Lung (tissue), 12 donors: ENCODE measurements around the gene MAB21L4. TPM values are rescaled to one million over a fixed set of nuclear protein-coding genes. Genes with fewer than 3 reads are reported as not detected.

ENCODE experiments used
- ATAC-seq: fragments of 200-7000 bp; cut with Tn5 transposase; one replicate; pipeline ENCODE4 v1.9.1; 2020; ENCODE audit warnings: moderate number of reproducible peaks; ENCODE audit not compliant: insufficient read depth, low FRiP score
- DNase-seq, 3 donors: peaks; one replicate each; pipeline ENCODE4 v3.0.0-alpha.2; 2013 to 2017
- H3K27ac ChIP-seq, 2 donors: one replicate each; pipeline ENCODE4 v1.5.1; 2013; ENCODE audit warnings: mild to moderate bottlenecking in 2 of 2, moderate library complexity in 2 of 2, control low read depth in 1 of 2, inconsistent platforms in 1 of 2, low read depth in 1 of 2, low read length in 1 of 2
- H3K27me3 ChIP-seq, 3 donors: one replicate each; pipeline ENCODE4 v1.5.1; 2013; ENCODE audit warnings: low read length in 2 of 3; ENCODE audit not compliant: control insufficient read depth in 3 of 3, insufficient read depth in 3 of 3
- H3K36me3 ChIP-seq, 4 donors: one replicate each; pipeline ENCODE4 v1.5.1; 2013; ENCODE audit warnings: low read length in 4 of 4, mild to moderate bottlenecking in 1 of 4, moderate library complexity in 1 of 4; ENCODE audit not compliant: control insufficient read depth in 4 of 4, insufficient read depth in 4 of 4
- H3K4me1 ChIP-seq, 5 donors: one replicate each; pipeline ENCODE4 v1.5.1; 2013; ENCODE audit warnings: low read length in 5 of 5, mild to moderate bottlenecking in 2 of 5, moderate library complexity in 1 of 5; ENCODE audit not compliant: control insufficient read depth in 5 of 5, insufficient read depth in 5 of 5
- H3K4me3 ChIP-seq: one replicate; pipeline ENCODE4 v1.5.1; 2013; ENCODE audit warnings: mild to moderate bottlenecking, control low read depth, moderate library complexity
- H3K9ac ChIP-seq, 2 donors: one replicate each; pipeline ENCODE4 v1.5.1; 2013; ENCODE audit warnings: low read length in 2 of 2, control low read depth in 1 of 2; ENCODE audit not compliant: insufficient read depth in 1 of 2
- H3K9me3 ChIP-seq, 4 donors: one replicate each; pipeline ENCODE4 v1.5.1; 2013; ENCODE audit warnings: low read length in 3 of 4, mild to moderate bottlenecking in 1 of 4, moderate library complexity in 1 of 4; ENCODE audit not compliant: control insufficient read depth in 4 of 4, insufficient read depth in 3 of 4
- CTCF ChIP-seq: IDR thresholded peaks from 2 replicates; pipeline ENCODE4 v1.5.1; 2012; ENCODE audit warnings: mild to moderate bottlenecking; ENCODE audit errors: control extremely low read depth, extremely low read depth
- WGBS, 2 donors: extraction: QIAGEN DNeasy Blood & Tissue Kit; methylation state at CpG; one replicate each; pipeline ENCODE4 v1.1.7; 2013; 5-methylcytosine and 5-hydroxymethylcytosine counted together
- polyA plus RNA-seq, 2 donors: library from polyadenylated mRNA; stranded (reverse); fragments of 200-250 nt; gene quantifications; one replicate each; pipeline ENCODE4 v1.2.1, GENCODE V29; 2013
- total RNA-seq, 2 donors: library from RNA; depleted of rRNA in 1 of 2; stranded (reverse); fragments of >200 nt in 1 of 2; gene quantifications; one replicate each; pipeline ENCODE4 v1.2.1, GENCODE V29; 2014 to 2021
- donor health status: control.
- donor health status: control.
- donor health status: Bipolar disorder and iron deficiency.
- donor health status: healthy.
- donor health status: DM: yes; HTN: yes; CAD: no.

Gene MAB21L4
- total and polyA plus RNA-seq, 4 donors: 2.9 to 21.1 (median 6.8) TPM

GRCh38 chr2:240894006-240894405 is 1.9 kb downstream of the MAB21L4 start:
- TF ChIP-seq CTCF: no peak

GRCh38 chr2:240893363-240893844 is 2.6 kb downstream of the MAB21L4 start:
- peak in 2 of 3 donors; percentile 43 to 49 for DNase-seq
- Histone ChIP-seq H3K9ac (no peak overlapping the region), H3K9me3 (no peaks in the 10 kb centered on the region), H3K27me3 (no peaks in the 10 kb centered on the region), H3K4me1 (peaks cover 0 to 30% (median 0%) of the 10 kb centered on the region in 5 donors), H3K36me3 (no peaks in the 10 kb centered on the region), H3K4me3 (no peak overlapping the region), H3K27ac (peak overlapping the region in 1 of 2 donors; percentile 10)
- TF ChIP-seq CTCF: no peak
- no peak for ATAC-seq
- 28 to 55% methylated on average over 17 of the region's 17 CpGs for WGBS, 2 donors

More at GRCh38 chr2:240894006-240894405, 1.9 kb downstream of the MAB21L4 start:
- H3K9me3 ChIP-seq: no peaks in the 10 kb centered on the region
- DNase-seq (no peak), ATAC-seq (no peak)
- no peak overlapping the region for H3K4me3 ChIP-seq
- 77 to 85% methylated on average over 9 of the region's 9 CpGs for WGBS, 2 donors
- no peaks in the 10 kb centered on the region for H3K27me3 ChIP-seq
- peak overlapping the region in 1 of 2 donors; percentile 28 for H3K9ac ChIP-seq
- H3K36me3 ChIP-seq: no peaks in the 10 kb centered on the region
- H3K27ac ChIP-seq: peak overlapping the region in 1 of 2 donors; percentile 10
- H3K4me1 ChIP-seq: peaks cover 0 to 30% (median 4%) of the 10 kb centered on the region in 5 donors

GRCh38 chr2:240892925-240893324 is 3.0 kb downstream of the MAB21L4 start:
- H3K27me3 ChIP-seq: no peaks in the 10 kb centered on the region
- H3K36me3 ChIP-seq: no peaks in the 10 kb centered on the region
- ATAC-seq (no peak), DNase-seq (no peak)
- H3K4me3 ChIP-seq: no peak overlapping the region
- no peaks in the 10 kb centered on the region for H3K9me3 ChIP-seq
- TF ChIP-seq CTCF: no peak
- H3K27ac ChIP-seq: no peak overlapping the region
- no peak overlapping the region for H3K9ac ChIP-seq
- WGBS, 2 donors: 82 to 89% methylated on average over 11 to 12 of the region's 12 CpGs
- H3K4me1 ChIP-seq: peaks cover 0 to 25% (median 0%) of the 10 kb centered on the region in 5 donors

- Histone ChIP-seq H3K27ac (no peak overlapping the region), H3K9me3 (no peaks in the 10 kb centered on the region), H3K9ac (no peak overlapping the region), H3K4me3 (no peak overlapping the region), H3K36me3 (no peaks in the 10 kb centered on the region), H3K27me3 (no peaks in the 10 kb centered on the region), H3K4me1 (peaks cover 0 to 23% (median 0%) of the 10 kb centered on the region in 5 donors)
- no peak for ATAC-seq
- 85 to 88% methylated on average over 9 of the region's 9 CpGs for WGBS, 2 donors
- no peak for DNase-seq
- no peak for TF ChIP-seq CTCF
These were observed 3.6 kb downstream of the MAB21L4 start for GRCh38 chr2:240892356-240892755.
